IMR-90 (cell line): ENCODE data around the gene ATP2A3. TPM values are rescaled to one million over a fixed set of nuclear protein-coding genes. Genes with fewer than 3 reads are reported as not detected.

Experiments used
- ATAC-seq: fragments of 200-7000 bp; cut with Tn5 transposase; 2 replicates; pipeline ENCODE4 v1.9.1; 2020; ENCODE audit warnings: low read depth, mild to moderate bottlenecking, moderate library complexity
- BruUV-seq: library from RNA; stranded (reverse); fragments of 400-500 nt; replicated peaks from 2 replicates; lab custom pipeline; 2021; lab: Mats Ljungman, UMichigan
- CTCF ChIA-PET: fragments of 300-600 bp; formaldehyde crosslinking; extraction: SDS; loops from one replicate; lab custom pipeline; 2021; ENCODE audit warnings: antibody characterized with exemption; lab: Yijun Ruan, JAX
- POLR2A ChIA-PET: fragments of 300-600 bp; sonication (Branson Sonifier 250); formaldehyde crosslinking; loops from one replicate; lab custom pipeline; 2022; ENCODE audit warnings: antibody characterized with exemption; ENCODE audit not compliant: unreplicated experiment; lab: Charles Lee
- DNase-seq: peaks from one replicate; pipeline ENCODE4 v3.0.0; 2013
- H2AFZ ChIP-seq: replicated peaks from 2 replicates; pipeline ENCODE3; 2013; ENCODE audit warnings: low read length, mild to moderate bottlenecking; ENCODE audit not compliant: poor library complexity
- H2AK5ac ChIP-seq: 2 replicates; pipeline ENCODE4 v1.6.1; 2013; ENCODE audit warnings: low read depth, low read length, inconsistent platforms
- H2AK9ac ChIP-seq: replicated peaks from 2 replicates; pipeline ENCODE3; 2013; ENCODE audit warnings: mild to moderate bottlenecking, low read depth, low read length, moderate library complexity; ENCODE audit not compliant: poor library complexity
- H2BK120ac ChIP-seq: 2 replicates; pipeline ENCODE4 v1.6.1; 2013; ENCODE audit warnings: low read depth, low read length, inconsistent platforms
- H2BK15ac ChIP-seq: 3 replicates; pipeline ENCODE4 v1.6.1; 2013; ENCODE audit warnings: low read depth, low read length, inconsistent platforms
- H2BK20ac ChIP-seq: 2 replicates; pipeline ENCODE4 v1.6.1; 2013; ENCODE audit warnings: low read depth, mild to moderate bottlenecking, inconsistent platforms, low read length, moderate library complexity
- H2BK5ac ChIP-seq: 2 replicates; pipeline ENCODE4 v1.6.1; 2013; ENCODE audit warnings: mild to moderate bottlenecking, low read depth, low read length, inconsistent platforms; ENCODE audit not compliant: poor library complexity, severe bottlenecking
- H3K14ac ChIP-seq: replicated peaks from 2 replicates; pipeline ENCODE4 v1.6.1; 2013; ENCODE audit warnings: low read depth, low read length, inconsistent platforms
- H3K18ac ChIP-seq: 2 replicates; pipeline ENCODE4 v1.6.1; 2013; ENCODE audit warnings: low read depth, low read length, control low read depth
- H3K23ac ChIP-seq: 2 replicates; pipeline ENCODE4 v1.6.1; 2013; ENCODE audit warnings: low read depth, low read length, inconsistent platforms
- H3K27ac ChIP-seq: 2 replicates; pipeline ENCODE4 v1.5.1; 2013; ENCODE audit warnings: mild to moderate bottlenecking, control low read depth, low read length; ENCODE audit not compliant: insufficient read depth
- H3K27me3 ChIP-seq: 2 replicates; pipeline ENCODE4 v1.6.1; 2013; ENCODE audit warnings: low read length; ENCODE audit not compliant: control insufficient read depth, insufficient read depth
- H3K36me3 ChIP-seq: 2 replicates; pipeline ENCODE4 v1.6.1; 2013; ENCODE audit warnings: low read length, mixed read lengths; ENCODE audit not compliant: control insufficient read depth, insufficient read depth
- H3K4ac ChIP-seq: 2 replicates; pipeline ENCODE4 v1.6.1; 2013; ENCODE audit warnings: low read depth, low read length, inconsistent platforms
- H3K4me1 ChIP-seq: 2 replicates; pipeline ENCODE4 v1.6.1; 2013; ENCODE audit warnings: low read length, mixed read lengths; ENCODE audit not compliant: control insufficient read depth, insufficient read depth
- H3K4me2 ChIP-seq: 2 replicates; pipeline ENCODE4 v1.6.1; 2013; ENCODE audit warnings: low read depth, mild to moderate bottlenecking, control low read depth, low read length, moderate library complexity
- H3K4me3 ChIP-seq: 2 replicates; pipeline ENCODE4 v1.5.1; 2013; ENCODE audit warnings: low read depth, mild to moderate bottlenecking, control low read depth, low read length, moderate library complexity; ENCODE audit not compliant: insufficient read depth
- H3K56ac ChIP-seq: 2 replicates; pipeline ENCODE4 v1.6.1; 2013; ENCODE audit warnings: low read length, inconsistent platforms; ENCODE audit not compliant: insufficient read depth; ENCODE audit errors: extremely low read depth
- H3K79me1 ChIP-seq, 2 experiments: 2 replicates each; pipeline ENCODE4 v1.6.1; 2013; ENCODE audit warnings: low read length in 2 of 2, inconsistent platforms in 1 of 2, low read depth in 1 of 2
- H3K9ac ChIP-seq: 2 replicates; pipeline ENCODE4 v1.6.1; 2013; ENCODE audit warnings: low read depth, low read length, control low read depth
- H3K9me1 ChIP-seq: 2 replicates; pipeline ENCODE4 v1.6.1; 2013; ENCODE audit warnings: low read length, inconsistent platforms; ENCODE audit not compliant: insufficient read depth
- H3K9me3 ChIP-seq: 2 replicates; pipeline ENCODE4 v1.6.1; 2013; ENCODE audit warnings: low read length; ENCODE audit not compliant: control insufficient read depth, insufficient read depth
- H4K20me1 ChIP-seq: 2 replicates; pipeline ENCODE4 v1.6.1; 2013; ENCODE audit warnings: low read length, inconsistent platforms; ENCODE audit not compliant: insufficient read depth
- H4K5ac ChIP-seq: 2 replicates; pipeline ENCODE4 v1.6.1; 2013; ENCODE audit warnings: mild to moderate bottlenecking, low read depth, low read length, control low read depth
- H4K8ac ChIP-seq, 2 experiments: 2 replicates each; pipeline ENCODE4 v1.6.1; 2013; ENCODE audit warnings: low read depth in 2 of 2, low read length in 2 of 2, control low read depth in 1 of 2, inconsistent platforms in 1 of 2
- H4K91ac ChIP-seq: 2 replicates; pipeline ENCODE4 v1.6.1; 2013; ENCODE audit warnings: low read depth, low read length, inconsistent platforms; ENCODE audit not compliant: insufficient read depth
- POLR2A ChIP-seq: IDR thresholded peaks from 2 replicates; pipeline ENCODE4 v1.6.1; 2012; ENCODE audit warnings: mild to moderate bottlenecking, low read depth, low read length
- WGBS, 2 experiments: methylation state at CpG; one replicate each; pipeline versions ENCODE4 v1.1.5 to v1.1.7; 2013; ENCODE audit warnings: missing lambda C conversion rate in 2 of 2; ENCODE audit not compliant: insufficient read length in 1 of 2; ENCODE audit errors: extremely low coverage in 2 of 2; 5-methylcytosine and 5-hydroxymethylcytosine counted together
- dilution Hi-C: fragments of 300-500 bp; cut with HindIII; formaldehyde crosslinking; loops from one replicate; pipeline ENCODE4 v1.14.3; 2018; ENCODE audit warnings: low sequenced_read_pairs; ENCODE audit not compliant: unreplicated experiment
- in situ Hi-C: fragments of 300-500 bp; cut with MboI; formaldehyde crosslinking; loops from 3 replicates; pipeline ENCODE4 v1.14.3; 2019; ENCODE audit warnings: low sequenced_read_pairs, inconsistent platforms, mixed read lengths
- intact Hi-C: fragments of 100-400 bp; cut with micrococcal nuclease; formaldehyde crosslinking; loops from 2 replicates; pipeline ENCODE4 v1.10.0; 2022
- polyA plus RNA-seq, 3 experiments: library from polyadenylated mRNA; depleted of rRNA; stranded (reverse); fragments of >200 nt; gene quantifications; 2 replicates each; pipeline ENCODE4 v1.2.3, GENCODE V29; 2012; ENCODE audit warnings: low replicate concordance in 1 of 3
- total RNA-seq: library from RNA; depleted of rRNA; stranded (reverse); fragments of >200 nt; gene quantifications from 2 replicates; pipeline ENCODE4 v1.2.3, GENCODE V29; 2012

The ATP2A3 gene
- total and polyA plus RNA-seq, 2 of the 4 experiments (the other 2 are of a cell fraction) = 0.18 to 0.63 TPM

DNA sequence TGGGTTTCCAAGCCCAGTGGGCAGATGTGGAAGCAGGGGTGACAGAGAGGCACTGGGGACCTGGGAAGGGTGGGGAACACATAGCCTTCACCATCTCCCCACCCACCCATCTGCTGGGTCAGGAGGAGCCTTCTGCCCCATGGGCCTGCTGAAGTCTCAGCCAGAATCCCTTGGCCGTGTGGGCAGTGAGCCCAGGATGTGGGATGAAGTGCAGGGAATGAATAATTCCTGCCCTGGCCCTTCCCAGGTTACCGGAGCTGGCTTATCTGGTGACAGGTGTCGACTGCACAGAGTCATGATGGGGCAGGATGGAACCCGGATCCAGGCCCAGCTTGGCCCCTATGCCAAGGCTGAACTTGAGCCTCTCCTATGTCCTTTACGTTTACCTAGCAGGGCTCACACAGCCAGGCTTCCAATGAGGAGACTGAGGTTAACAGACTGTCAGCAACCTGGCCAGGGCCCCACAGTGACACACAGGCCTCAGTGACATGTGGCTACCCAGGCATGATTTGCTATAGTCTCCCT is 17.5 kb downstream of the ATP2A3 start:
- Histone ChIP-seq H3K27ac (no peak overlapping the region), H3K4me1 (no peaks in the 10 kb centered on the region), H4K5ac (no peak overlapping the region), H3K9me1 (no peaks in the 10 kb centered on the region), H3K27me3 (no peaks in the 10 kb centered on the region; the same call in 1 of the 2 replicates), H3K4me2 (no peak overlapping the region), H2AFZ (peak overlapping the region; percentile 21), H4K20me1 (no peaks in the 10 kb centered on the region), H2AK5ac (no peak overlapping the region), H3K4ac (no peak overlapping the region), H2BK15ac (no peak overlapping the region), H2BK120ac (no peak overlapping the region), H2AK9ac (no peak overlapping the region), H3K56ac (no peak overlapping the region), H3K36me3 (no peaks in the 10 kb centered on the region), H3K18ac (no peak overlapping the region), H4K8ac (no peak overlapping the region), H4K91ac (no peak overlapping the region), H3K4me3 (no peak overlapping the region), H3K23ac (no peak overlapping the region), H3K9ac (no peak overlapping the region), H3K14ac (no peak overlapping the region), H2BK5ac (no peak overlapping the region), H2BK20ac (no peak overlapping the region), H3K79me1 (no peaks in the 10 kb centered on the region), H3K9me3 (no peaks in the 10 kb centered on the region)
- 65% methylated on average over 2 of the region's 5 CpGs; no CpG with 5 or more reads in 1 of the 2 experiments for WGBS, 2 experiments
- dilution Hi-C loops = no loop called here
- no TSS peak for BruUV-seq
- POLR2A ChIA-PET = no interaction called here
- no peak for TF ChIP-seq POLR2A
- DNase-seq = no peak
- intact Hi-C loops = no loop called here
- in situ Hi-C loops = no loop called here
- CTCF ChIA-PET = no interaction called here
- no peak for ATAC-seq
